ENCODE results near the gene CHURC1.

The CHURC1 gene

GRCh38 chr14:64938972-64939816 lies 24.9 kb downstream of the CHURC1 start:
- no peak for DNase-seq (ENCODE audit: low read depth in 2 of 2)

GRCh38 chr14:64939817-64940190 lies 25.5 kb downstream of the CHURC1 start:
- DNase-seq (ENCODE audit: low read depth in 2 of 2), result no peak

DNA sequence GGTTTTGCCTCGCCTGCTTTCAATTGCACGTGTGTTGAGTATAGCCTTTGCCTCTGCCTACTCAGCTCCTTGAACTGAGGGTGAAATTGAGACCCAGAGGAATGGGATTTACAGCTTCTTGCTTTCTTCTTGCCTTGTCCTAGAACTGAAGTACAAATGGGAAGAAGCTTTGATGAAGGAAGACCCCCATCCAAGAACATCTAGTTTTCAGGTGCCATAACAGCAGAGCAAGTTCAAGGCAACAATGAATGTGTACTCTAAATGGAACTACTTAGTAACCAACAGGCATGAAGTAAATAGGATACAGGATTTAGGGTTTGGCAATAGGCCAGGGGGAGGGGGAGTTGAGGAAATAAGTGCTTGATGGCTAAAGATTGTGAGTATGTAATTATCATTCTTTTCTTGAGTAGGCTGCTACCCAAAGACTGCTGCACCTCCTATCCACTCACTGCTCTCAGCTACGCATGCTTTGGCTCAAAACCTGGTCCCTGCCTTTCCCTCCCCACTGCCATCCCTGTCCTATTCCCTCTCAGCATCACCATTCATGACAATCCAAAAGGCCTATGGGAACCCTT lies 26.2 kb downstream of the CHURC1 start:
- DNase-seq (ENCODE audit: low read depth in 2 of 2), result no peak

DNA sequence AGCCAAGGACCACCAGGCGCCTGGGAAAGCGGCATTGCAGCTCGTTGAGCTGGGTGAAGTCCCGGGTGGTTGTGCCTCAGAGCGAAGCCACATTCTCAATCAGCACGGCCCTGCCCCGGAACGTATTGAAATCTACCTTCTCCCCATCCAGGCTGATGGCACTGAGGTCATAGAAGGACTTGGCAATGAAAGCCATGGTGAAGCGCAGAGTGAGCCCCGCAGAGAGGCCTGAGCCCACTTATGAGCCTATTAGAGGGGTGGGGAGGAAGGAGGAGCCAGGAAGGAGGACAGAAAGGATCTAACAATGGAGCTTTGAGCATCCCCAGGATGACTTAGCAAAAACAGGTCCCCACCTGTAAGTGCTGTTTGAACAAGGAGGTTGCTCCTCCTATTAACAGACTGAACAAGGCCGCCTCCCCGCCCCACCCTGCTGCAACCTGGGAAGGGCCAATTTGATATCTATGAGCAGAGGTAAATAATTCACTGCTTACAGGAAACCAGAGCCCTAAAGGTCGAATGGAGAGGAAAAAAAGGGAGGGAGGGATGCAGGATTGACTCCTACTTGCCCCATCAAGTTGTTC lies 28.4 kb downstream of the CHURC1 start, which contains the start of gene GPX2:
Gene GPX2, minus strand, starts transcription at position 215 of the 581 bp plus-strand sequence. Its CDS starts 19 bp downstream, at position 196.
- no peak for DNase-seq (ENCODE audit: low read depth in 2 of 2)

DNA sequence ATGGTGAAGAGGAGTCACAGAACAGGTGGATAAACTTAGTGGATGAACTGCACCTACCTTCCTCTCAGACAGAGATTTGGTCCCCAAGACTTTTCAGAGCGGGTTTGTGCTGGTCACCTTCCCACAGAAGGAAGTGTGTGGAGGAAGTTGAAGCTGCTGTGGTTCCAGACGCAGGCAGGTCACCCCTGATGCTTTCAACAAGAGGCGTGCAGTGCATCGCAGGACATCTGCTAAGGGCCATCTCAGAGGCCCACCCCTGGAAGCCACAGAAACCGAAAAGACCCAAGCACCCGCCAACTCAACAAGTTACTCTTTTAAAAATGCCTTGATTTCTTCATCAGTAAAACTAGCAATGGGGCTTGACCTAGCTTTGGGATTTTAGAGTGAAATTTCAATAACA lies 29.3 kb downstream of the CHURC1 start:
- DNase-seq (ENCODE audit: low read depth in 2 of 2), result no peak

GRCh38 chr14:64944041-64944440 lies 29.8 kb downstream of the CHURC1 start:
- DNase-seq (ENCODE audit: low read depth in 2 of 2), result no peak

GRCh38 chr14:64944861-64945260 lies 30.6 kb downstream of the CHURC1 start:
- DNase-seq (ENCODE audit: low read depth in 2 of 2), result no peak

- DNase-seq (ENCODE audit: low read depth in 2 of 2), result no peak
These were observed 31.4 kb downstream of the CHURC1 start for GRCh38 chr14:64945431-64946178.

- DNase-seq (ENCODE audit: low read depth in 2 of 2), result no peak
These were observed 32.2 kb downstream of the CHURC1 start for GRCh38 chr14:64946310-64947045.

- no peak for DNase-seq (ENCODE audit: low read depth in 2 of 2)
These were observed 33.7 kb downstream of the CHURC1 start for GRCh38 chr14:64947710-64948611.

DNA sequence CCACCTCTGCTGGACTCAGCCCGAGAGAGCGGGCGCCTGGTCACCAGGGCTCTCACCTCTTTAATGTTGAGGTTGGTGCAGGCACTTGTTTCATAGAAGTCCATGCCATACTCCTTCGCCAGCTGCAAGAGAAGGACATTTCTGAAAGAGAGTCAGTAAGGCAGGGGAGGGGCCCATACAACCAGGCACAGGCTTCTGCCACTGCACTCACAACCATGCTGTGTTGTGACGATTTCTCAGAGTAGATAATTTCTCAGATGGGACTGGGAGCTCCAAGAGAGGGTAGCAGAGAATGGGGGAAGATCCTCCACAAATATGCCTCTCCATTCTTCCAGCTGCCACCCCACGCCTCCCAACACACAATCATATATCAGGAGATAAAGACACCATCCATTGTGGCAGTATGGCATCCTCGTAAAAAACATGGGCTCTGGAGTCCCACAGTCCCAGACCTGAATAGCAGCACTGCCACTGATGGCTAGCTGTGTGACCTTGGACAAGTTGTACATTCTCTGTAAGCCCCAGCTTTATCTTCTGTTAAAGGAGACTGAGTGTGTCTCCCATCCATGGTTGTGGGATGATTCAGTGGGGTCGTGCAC lies 34.5 kb downstream of the CHURC1 start:
- no peak for DNase-seq (ENCODE audit: low read depth in 2 of 2)

- no peak for DNase-seq (ENCODE audit: low read depth in 2 of 2)
These were observed 36.6 kb downstream of the CHURC1 start for GRCh38 chr14:64950889-64951288.

DNA sequence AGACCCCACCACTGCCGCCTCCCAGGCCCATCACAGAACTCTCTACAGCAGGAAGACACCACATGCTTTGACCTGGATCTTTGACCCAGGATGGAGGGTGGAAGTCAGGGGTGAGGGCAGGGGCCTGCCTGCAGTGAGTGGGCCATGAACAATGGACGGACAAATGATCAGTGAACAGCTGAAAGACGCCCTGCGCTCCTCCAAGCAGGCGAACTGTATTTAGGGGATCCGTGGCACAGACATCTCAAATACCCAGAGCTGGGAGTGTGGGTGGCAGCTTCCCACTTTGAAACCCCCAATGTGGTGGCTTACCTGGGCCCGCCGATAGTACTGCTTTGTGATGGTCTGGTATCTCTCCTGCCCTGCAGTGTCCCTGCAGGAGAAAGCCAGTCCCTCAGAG lies 37.0 kb downstream of the CHURC1 start:
- DNase-seq (ENCODE audit: low read depth in 2 of 2), result no peak

- no peak for DNase-seq (ENCODE audit: low read depth in 2 of 2)
These were observed 37.5 kb downstream of the CHURC1 start for GRCh38 chr14:64951724-64952123.

- DNase-seq (ENCODE audit: low read depth in 2 of 2), result no peak
These were observed 38.5 kb downstream of the CHURC1 start for GRCh38 chr14:64952598-64953309.

DNA sequence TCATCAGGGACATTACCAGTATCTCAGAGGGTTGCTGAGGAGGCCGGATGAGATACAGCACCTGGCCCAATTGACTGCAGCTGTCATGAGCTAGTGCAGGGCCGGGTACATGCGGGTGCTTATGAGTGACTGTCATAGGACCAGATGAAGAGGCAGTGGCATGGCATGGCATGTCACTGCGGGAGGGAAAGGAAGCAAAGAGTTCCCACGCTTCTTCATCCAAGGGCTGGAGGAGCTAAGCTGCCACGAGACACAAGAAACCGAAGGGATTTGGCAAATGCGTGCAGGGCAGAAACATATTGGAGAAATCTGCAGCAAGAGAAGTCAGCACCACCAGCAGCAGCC lies 39.0 kb downstream of the CHURC1 start:
- no peak for DNase-seq (ENCODE audit: low read depth in 2 of 2)

DNA sequence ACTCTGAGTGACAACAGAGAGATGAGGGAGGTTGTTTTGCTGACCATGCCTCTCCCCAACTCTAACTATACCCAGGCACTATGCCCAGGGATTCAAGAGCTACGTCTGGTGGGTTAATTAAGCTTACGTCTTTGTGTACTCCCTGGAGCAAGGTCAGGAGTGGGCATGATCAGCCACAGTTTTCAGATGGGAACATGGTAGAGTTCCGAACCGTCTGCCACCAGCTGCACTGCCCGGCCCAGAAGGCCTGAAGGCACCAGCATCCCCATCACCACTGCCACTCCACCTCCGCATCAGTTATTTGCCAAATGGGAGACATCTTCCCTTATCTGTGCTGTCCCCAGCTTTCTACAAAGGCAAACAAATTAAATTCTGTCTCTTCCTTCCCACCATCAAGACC lies 39.4 kb downstream of the CHURC1 start:
- DNase-seq (ENCODE audit: low read depth in 2 of 2), result no peak

- no peak for DNase-seq (ENCODE audit: low read depth in 2 of 2)
These were observed 40.4 kb downstream of the CHURC1 start for GRCh38 chr14:64954491-64955240.

DNA sequence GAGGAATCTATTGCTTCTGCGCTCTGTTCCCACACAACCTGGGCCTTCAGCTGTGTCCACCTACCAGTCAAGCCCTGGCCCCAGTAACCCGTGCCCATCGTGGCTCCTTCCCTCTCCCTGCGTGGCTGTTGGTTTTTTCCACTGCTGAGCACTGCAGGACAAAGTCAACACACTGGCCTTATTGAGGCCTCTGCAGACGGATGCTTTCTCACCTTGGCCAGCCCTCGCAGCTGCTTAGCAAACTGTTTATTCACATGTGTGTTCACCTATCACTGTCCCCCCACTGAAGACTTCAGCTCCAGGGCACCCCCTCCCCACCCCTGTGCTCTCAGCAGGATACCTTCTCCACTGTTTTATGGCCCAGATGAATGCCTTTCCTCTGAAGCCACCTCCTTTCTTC lies 41.0 kb downstream of the CHURC1 start:
- no peak for DNase-seq (ENCODE audit: low read depth in 2 of 2)
